IPS-15b (cell line): Measurements from ENCODE around the gene HIVEP3.

Experiments
- H3K27me3 ChIP-seq: one replicate; pipeline ENCODE4 v1.6.1; 2013; ENCODE audit warnings: low read length; ENCODE audit not compliant: control insufficient read depth, insufficient read depth
- H3K36me3 ChIP-seq: one replicate; pipeline ENCODE4 v1.6.1; 2013; ENCODE audit warnings: low read length; ENCODE audit not compliant: control insufficient read depth, insufficient read depth
- H3K4me1 ChIP-seq: one replicate; pipeline ENCODE4 v1.6.1; 2013; ENCODE audit warnings: mild to moderate bottlenecking, low read length; ENCODE audit not compliant: control insufficient read depth, insufficient read depth
- H3K4me3 ChIP-seq: one replicate; pipeline ENCODE4 v1.5.1; 2013; ENCODE audit warnings: low read depth, low read length
- H3K9ac ChIP-seq: one replicate; pipeline ENCODE4 v1.6.1; 2013; ENCODE audit warnings: low read depth, mild to moderate bottlenecking, low read length
- H3K9me3 ChIP-seq: one replicate; pipeline ENCODE4 v1.6.1; 2013; ENCODE audit warnings: mild to moderate bottlenecking, low read length; ENCODE audit not compliant: control insufficient read depth, insufficient read depth

Gene HIVEP3

GRCh38 chr1:41664861-41665640 is 253.7 kb downstream of the HIVEP3 start:
- no peak overlapping the region for H3K9ac ChIP-seq
- H3K4me1 ChIP-seq, result peaks cover 3% of the 10 kb centered on the region
- H3K36me3 ChIP-seq, result no peaks in the 10 kb centered on the region
- no peak overlapping the region for H3K4me3 ChIP-seq
- H3K27me3 ChIP-seq, result peaks cover 29% of the 10 kb centered on the region
- H3K9me3 ChIP-seq, result no peaks in the 10 kb centered on the region

- Histone ChIP-seq H3K27me3 (peaks cover 36% of the 10 kb centered on the region), H3K4me1 (peaks cover 3% of the 10 kb centered on the region), H3K36me3 (no peaks in the 10 kb centered on the region), H3K4me3 (no peak overlapping the region), H3K9me3 (no peaks in the 10 kb centered on the region), H3K9ac (no peak overlapping the region)
Measured at GRCh38 chr1:41663671-41664400, 254.9 kb downstream of the HIVEP3 start.

DNA sequence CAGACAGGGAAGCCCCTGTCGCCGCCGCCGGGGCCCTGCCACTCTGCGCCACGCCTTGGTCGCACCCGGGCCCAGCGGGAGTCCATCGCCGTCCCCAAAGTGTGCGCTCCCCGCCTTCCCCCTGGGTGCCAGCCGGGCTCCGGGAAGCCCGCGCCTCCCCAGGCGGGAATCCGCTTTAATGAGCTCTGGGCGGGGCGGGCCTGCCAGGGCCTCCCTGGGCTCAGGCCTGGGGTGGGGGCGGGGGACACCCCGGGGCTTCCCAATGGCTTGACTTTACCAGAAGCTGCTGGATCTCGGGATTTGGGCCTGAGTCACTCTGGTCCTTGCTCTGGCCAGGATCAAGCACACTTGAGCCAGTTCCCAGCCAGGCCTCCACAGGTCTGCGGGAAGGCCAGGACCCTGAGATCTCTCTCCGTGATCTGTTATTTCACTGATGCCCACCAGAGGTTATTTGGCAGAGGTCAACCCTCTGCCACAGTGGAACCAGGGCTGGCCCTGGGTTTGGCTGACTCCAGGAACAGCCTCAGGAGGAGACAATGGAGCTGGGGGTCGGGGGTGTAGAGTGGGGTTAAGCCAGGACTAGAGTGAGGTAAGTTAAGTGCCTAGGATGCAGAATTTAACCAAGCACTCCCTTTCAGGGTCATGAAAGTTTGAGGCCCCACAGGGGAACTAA is 255.8 kb downstream of the HIVEP3 start:
- peaks cover 36% of the 10 kb centered on the region for H3K27me3 ChIP-seq
- peaks cover 3% of the 10 kb centered on the region for H3K4me1 ChIP-seq
- no peaks in the 10 kb centered on the region for H3K9me3 ChIP-seq
- H3K36me3 ChIP-seq, result no peaks in the 10 kb centered on the region
- H3K4me3 ChIP-seq, result peak overlapping the region; percentile 18
- no peak overlapping the region for H3K9ac ChIP-seq

DNA sequence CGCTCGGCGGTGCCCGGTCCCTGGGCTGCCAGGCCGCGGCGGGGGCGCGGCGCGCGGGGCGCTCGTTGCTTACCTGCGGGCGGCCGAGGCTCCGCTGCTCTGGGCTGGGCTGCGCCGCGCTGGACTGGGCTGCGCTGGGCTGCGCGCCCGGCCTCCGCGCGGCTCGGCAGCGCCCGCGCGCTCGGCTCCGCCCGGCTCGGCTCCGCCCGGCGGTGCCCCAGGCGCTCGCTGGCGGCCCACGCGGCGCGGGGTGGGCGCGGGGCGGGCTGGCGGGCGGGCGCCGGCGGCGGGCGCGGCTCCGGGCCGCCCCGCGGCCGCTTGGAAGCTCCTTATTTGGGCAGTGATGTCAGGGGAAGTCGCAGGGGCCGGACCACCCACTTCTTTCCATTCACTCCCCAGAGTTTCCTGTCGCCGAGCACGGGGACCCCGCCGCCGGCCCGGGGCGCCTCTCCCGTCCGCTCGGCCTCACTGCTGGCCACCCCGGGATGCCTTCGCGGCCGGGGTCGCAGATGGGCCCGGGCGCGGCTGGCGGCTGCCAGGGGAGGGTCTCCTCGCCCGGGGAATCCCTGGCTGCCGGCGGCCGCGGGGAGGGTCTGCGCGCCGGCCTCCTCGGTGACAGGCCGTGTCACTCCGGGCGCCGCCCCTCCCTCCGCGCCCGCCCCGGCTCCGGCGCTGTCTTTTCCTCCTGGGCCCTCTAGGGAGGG is 256.5 kb downstream of the HIVEP3 start:
- Histone ChIP-seq H3K36me3 (no peaks in the 10 kb centered on the region), H3K9ac (no peak overlapping the region), H3K4me1 (peaks cover 3% of the 10 kb centered on the region), H3K27me3 (peaks cover 36% of the 10 kb centered on the region), H3K9me3 (no peaks in the 10 kb centered on the region), H3K4me3 (peak overlapping the region; percentile 46)

- H3K36me3 ChIP-seq, result no peaks in the 10 kb centered on the region
- H3K4me1 ChIP-seq, result peaks cover 3% of the 10 kb centered on the region
- H3K27me3 ChIP-seq, result peaks cover 36% of the 10 kb centered on the region
- no peak overlapping the region for H3K9ac ChIP-seq
- H3K9me3 ChIP-seq, result no peaks in the 10 kb centered on the region
- H3K4me3 ChIP-seq, result peak overlapping the region; percentile 46
Measured at GRCh38 chr1:41661428-41662060, 257.2 kb downstream of the HIVEP3 start.

- Histone ChIP-seq H3K4me1 (peaks cover 3% of the 10 kb centered on the region), H3K4me3 (no peak overlapping the region), H3K9ac (no peak overlapping the region)
Measured at GRCh38 chr1:41660570-41661427, 257.9 kb downstream of the HIVEP3 start.

DNA sequence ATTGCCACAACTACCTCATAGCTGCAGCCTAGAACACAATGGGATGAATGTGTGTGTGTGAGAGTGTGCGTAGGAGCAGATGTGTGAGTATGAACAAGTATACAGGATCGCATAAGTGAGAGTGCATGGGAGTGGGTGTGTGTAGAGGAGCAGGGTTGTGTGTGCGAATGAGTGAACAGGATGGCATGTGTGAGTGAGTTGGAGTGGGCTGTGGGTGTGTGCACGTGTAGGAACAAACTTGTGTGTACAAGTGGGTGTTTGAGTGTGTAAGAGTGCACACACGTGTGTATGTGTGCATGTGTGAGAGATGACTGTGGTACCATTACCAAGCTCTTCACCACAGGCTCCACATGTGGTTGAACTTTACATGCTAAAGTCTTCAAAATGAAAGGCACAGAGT is 258.8 kb downstream of the HIVEP3 start:
- H3K9ac ChIP-seq, result no peak overlapping the region
- peaks cover 36% of the 10 kb centered on the region for H3K27me3 ChIP-seq
- H3K9me3 ChIP-seq, result no peaks in the 10 kb centered on the region
- H3K4me3 ChIP-seq, result no peak overlapping the region
- peaks cover 3% of the 10 kb centered on the region for H3K4me1 ChIP-seq
- H3K36me3 ChIP-seq, result no peaks in the 10 kb centered on the region

More at GRCh38 chr1:41660570-41661427, 257.9 kb downstream of the HIVEP3 start:
- Histone ChIP-seq H3K27me3 (peaks cover 36% of the 10 kb centered on the region), H3K36me3 (no peaks in the 10 kb centered on the region), H3K9me3 (no peaks in the 10 kb centered on the region)

- H3K9ac ChIP-seq, result no peak overlapping the region
- no peak overlapping the region for H3K4me3 ChIP-seq
- H3K9me3 ChIP-seq, result no peaks in the 10 kb centered on the region
- H3K27me3 ChIP-seq, result peaks cover 33% of the 10 kb centered on the region
- no peaks in the 10 kb centered on the region for H3K36me3 ChIP-seq
- H3K4me1 ChIP-seq, result peaks cover 3% of the 10 kb centered on the region
Measured at GRCh38 chr1:41659159-41659495, 259.6 kb downstream of the HIVEP3 start.

GRCh38 chr1:41658431-41659158 is 260.1 kb downstream of the HIVEP3 start:
- Histone ChIP-seq H3K4me3 (no peak overlapping the region), H3K27me3 (peaks cover 30% of the 10 kb centered on the region), H3K9ac (no peak overlapping the region), H3K9me3 (no peaks in the 10 kb centered on the region), H3K4me1 (peaks cover 3% of the 10 kb centered on the region), H3K36me3 (no peaks in the 10 kb centered on the region)

DNA sequence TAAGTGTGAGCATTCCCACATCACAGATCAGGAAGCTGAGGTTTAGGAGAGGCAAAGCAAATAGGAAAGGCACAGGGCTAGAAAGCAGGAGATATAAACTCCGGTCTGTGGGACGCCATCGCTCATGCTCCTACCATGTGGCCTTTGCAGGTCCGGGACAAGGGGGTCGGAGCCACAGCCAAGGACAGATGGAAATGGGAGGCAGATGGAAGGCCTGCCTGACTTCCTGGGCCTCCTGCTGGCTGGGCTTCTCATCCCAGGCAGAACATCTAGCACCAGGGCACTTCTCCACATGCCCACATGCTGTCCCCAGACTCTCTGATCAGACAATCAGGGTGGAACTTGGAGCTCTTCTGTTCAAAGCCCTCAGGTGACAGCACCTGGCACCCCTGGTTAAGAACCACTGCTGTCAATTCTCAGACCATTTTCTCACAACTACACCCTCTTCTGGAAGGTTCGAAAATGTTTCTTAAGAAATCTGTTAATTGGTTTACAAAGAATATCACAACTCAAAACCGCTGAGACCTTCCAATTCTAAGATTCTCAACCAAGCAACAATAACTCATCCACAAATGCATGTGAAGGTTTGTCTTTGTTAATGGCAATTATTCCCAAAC is 260.9 kb downstream of the HIVEP3 start:
- Histone ChIP-seq H3K27me3 (peaks cover 25% of the 10 kb centered on the region), H3K9me3 (no peaks in the 10 kb centered on the region), H3K4me3 (no peak overlapping the region), H3K4me1 (no peaks in the 10 kb centered on the region), H3K36me3 (no peaks in the 10 kb centered on the region), H3K9ac (no peak overlapping the region)
